ENCODE data around the gene DNER.

DNER gene

DNA sequence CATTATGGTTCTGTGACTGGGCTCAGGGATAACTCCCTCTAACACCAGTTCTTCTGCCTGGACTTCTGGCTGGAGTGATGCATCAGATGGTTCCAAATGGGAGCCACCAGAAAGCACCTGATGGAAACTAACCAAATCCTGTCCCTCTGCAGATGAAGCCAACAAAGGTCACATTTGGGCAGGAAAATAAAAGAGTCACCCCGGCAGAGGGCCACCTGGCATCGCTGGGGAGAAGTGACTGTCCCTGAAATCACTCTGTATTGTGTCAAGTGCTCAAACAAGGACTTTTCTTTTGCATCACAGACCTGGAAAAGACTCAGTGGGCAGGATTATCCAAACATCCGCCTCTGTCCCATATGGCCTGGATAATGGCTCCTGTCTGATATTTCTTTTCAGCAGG is 47.5 kb downstream of the DNER start:
- DNase-seq: no peak

DNA sequence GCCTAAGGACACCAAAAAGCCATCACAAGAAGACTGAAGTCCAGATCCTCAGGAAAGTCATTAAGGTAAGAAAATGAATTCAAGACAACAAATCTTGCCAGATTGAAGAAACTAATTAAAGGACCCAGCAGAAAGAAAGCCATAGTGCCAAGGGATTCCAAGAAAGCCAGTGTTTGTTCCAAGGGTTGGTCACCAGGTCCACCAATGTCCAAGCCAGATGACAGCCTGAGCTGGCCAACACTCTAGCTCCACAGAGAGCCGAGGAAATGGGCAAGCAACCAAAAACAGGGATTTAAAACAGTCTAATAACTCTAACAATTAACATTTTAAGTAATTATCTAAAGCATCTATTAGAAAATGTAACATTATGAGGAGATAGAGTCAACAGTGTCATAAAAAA is 49.2 kb downstream of the DNER start:
- DNase-seq: no peak

DNA sequence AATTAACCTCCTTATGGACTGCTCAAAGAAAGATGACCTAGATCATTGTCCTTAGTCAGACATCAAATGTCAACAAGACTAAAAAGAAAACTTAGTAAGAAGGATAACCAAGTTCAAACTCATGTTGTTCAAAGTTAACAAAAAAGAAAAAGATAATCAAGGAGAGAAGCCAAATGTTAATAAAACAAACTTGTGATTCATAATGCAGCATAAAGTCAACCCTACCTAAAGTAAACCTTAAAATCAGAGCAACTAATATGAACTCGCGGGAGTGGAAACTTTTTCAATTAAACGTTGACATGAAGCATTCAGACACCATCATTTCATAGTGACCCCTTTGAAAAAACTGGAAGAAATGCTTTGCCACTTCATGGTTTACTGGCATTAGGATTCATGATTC is 52.9 kb downstream of the DNER start:
- DNase-seq: no peak

DNA sequence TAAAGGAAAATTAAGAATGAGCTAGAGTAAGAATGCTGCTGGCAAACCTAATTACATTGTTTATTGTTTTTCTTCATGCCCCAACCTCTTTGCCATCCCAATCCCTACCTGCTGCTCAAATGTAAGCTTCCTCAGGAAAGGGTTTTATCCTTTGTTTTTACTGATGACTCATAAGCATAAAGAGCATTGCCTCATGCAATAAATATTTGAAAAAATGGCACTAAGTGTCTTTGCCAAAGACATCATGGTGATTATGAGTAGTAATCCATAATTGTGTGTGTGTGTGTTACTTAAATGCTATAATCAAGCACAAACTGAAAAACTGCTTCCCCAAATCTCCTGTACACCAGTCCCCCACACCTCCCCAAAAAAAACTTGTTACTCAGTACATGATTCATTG is 53.4 kb downstream of the DNER start:
- DNase-seq: no peak

DNA sequence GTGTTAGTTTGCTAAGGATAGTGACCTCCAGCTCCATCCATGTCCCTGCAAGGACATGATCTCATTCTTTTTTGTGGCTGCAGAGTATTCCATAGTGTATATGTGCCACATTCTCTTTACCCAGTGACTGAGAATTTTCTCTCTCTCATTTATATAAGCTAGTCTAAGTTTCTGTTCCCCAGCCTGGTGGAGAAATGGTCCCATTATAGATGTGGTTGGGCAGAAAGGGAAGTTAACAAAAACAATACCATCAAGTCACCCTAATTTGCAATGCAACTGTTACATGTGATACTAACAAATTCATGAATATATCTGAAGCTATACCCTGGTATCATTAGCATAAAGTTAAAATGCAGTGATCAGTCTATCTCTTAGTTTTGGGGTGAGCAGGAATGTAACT is 54.0 kb downstream of the DNER start:
- DNase-seq: no peak

DNA sequence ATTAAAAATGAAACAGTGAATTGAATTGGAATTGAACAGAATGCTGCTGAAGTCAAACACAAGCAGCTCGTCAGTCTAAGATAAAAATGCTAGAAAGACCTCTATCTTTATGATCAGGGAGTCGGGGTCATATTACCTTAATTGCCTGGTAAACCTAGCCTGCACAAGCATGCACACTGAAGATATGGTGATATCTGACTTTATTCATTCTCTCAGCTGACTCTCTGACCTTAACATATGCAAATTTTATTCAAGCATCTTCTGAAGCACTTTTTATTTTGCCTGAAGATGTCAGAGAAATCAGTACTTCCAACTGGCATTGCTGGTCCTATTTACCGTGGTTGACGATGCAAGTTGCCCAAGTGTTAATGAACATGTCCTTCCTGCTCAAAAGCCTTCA is 56.4 kb downstream of the DNER start:
- no peak for DNase-seq

DNA sequence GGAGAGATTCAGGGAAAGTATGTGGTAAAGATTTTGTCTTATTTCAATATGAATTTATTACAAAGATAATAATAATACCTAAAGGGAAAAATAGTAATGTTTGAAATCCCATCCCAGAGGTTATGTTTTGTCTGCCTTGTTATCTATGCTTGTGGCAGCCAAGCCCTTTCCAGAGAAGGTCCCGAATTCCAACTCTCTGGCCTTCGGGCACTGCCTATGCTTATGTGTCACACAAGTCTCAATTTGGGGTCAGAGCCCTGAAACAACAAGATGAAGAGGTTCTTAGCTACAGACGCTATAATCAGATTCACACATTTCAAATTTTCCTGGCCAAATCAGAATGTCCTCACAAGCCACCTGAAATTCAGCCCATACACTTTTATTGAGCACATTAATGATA is 59.9 kb downstream of the DNER start:
- no peak for DNase-seq

DNA sequence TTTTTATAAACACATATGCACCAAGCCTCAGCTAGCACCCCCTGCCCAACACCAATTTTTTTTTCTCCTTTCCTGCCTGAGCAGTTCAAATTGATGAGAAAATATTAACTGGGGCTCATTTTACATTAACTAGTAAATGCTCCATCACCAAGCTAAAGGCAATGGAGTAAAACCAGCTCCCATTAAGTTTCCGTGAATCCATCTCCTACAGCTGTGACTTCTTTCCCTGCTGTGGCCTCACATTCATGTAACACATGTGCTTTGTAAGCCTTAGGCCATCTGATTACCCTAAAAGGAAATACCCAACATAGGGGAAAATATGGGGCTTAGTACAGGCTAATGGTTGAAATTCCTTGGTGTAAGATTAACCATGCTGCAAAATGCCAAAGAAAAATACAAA is 60.8 kb downstream of the DNER start:
- no peak for DNase-seq

DNA sequence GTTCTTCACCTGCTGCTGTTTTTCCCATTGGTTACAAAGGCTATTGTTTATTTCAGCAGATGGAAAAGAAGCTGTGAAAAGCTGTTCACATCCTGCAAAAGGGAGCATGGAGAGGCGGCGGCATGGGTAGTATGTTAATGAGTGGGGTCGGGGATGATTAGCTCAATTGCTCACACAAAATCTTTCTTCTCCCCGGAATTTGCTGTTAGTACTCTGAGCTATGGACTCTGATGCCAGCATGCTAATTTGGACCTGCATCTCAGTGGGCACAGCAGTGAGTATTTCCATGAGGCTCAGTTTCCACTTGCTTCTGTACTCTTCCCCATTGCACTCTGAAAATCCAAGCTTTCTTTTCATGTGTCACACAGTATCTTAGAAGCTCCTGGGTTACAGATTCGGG is 61.6 kb downstream of the DNER start:
- DNase-seq: no peak

DNA sequence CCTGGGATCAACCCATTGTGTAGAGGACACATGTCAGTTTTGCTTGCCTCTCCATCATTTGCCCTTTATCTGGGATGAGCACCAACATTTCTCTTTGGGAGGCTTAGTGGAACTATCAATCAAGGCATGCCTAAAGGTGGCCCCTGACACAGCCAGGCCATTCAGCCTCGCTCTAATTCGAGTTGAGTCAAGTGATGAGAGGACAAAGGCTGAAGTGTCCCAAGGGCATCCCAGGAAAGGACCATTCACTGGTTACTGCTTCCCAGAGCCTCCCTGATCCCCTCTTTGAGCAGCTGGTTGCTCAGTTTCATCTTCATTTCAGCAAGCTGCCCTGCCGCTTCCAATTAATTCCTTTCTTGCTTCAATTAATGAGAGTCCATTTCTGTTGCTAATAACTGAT is 63.5 kb downstream of the DNER start:
- DNase-seq: no peak

DNA sequence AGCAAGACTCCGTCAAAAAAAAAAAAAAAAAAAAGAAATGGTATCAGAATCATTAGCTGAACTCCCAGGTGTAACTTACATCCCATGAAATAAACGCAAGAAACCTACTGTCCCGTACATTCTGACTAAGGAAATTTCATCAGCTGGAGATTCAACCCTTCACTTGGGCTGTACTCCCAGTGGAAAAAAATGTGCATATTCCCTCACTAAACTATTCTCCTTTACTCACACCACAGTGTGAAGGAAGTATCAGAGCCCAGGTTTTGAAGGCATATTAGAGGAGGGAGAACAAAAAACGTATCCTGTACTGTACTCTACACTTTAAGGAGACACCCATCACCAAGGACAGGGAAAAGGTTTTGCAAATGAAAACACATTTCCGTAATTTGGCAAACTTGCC is 64.3 kb downstream of the DNER start:
- DNase-seq: no peak

DNA sequence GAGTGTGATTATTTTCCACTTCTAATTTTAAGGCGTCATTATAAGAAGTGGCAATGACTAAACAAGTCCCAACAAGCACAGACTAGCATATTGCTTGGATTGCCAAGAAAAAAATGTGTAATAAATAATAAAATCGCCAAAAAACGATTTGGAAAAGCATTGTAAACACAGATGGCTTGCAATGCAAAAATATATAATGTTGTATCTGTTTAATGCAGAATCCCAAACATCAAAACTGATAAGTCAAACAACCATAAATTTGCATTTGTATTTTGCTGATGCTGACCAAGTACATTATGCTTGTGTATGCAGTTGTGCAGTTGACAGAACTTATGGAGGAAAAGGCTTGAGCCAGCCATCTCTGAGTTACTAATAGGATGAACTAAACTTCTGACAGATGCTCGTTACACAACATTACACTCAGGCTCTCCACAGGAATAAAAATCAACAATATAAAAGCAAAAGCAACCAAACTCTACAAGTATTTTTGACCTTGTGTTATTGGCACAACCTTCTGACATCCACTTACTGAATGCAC is 68.1 kb downstream of the DNER start:
- DNase-seq: no peak

DNA sequence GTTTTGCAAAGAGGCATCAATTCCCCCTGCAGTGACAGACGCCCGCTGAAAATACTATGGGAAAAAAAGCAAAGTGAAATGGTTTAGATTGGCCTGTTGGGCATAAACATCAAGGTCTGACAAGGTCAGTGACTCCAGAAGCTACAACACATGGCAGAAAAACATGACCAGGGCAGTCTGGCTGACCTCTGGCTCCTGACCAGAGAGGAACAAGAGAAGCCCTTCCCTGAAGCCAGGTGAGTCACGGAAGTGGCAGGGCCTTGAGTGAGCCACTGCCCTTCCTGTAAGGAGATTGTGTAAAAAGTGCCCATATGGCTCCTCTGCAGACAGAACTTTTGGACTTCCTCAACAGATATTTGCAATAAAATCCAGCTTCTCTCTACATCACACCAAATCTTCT is 72.0 kb downstream of the DNER start:
- DNase-seq: no peak

DNA sequence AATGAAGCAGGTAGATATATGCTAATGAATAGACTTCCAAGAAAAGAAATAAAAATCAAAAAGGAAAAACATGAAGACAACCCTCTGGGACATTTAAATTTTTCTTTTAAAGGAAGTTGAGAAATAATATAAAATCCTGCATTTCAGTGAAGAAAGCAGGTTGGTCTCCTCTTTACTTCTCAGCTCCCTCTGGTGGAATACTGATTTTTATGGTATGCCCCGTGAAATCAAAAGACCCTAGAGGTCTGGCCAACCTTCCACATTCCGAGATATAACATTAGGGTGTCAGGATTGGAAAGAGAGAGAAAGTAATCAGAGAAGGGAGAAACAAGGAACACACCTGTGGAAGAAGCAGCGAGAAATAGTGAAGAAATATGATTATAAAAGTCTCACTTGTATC is 72.7 kb downstream of the DNER start:
- DNase-seq: no peak

DNA sequence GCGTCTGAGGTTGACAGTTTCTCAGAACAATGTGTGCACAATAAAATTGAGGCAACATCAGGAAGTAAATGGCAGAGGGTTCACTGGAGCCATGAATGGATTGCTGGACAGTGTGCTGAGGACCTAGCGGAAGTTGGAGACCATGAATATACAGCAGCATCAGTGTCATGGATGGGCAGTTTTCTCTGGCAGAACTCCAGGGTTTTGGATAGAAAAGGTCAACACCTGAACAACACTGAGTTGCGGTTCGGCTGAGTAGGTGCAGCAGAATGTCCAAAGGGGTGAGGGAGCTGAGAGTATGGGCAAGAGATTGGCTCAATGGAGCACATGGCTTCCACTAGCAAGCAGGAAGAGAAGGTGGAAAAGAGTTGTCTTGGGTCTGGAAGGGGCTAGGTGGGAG is 73.7 kb downstream of the DNER start:
- no peak for DNase-seq

DNA sequence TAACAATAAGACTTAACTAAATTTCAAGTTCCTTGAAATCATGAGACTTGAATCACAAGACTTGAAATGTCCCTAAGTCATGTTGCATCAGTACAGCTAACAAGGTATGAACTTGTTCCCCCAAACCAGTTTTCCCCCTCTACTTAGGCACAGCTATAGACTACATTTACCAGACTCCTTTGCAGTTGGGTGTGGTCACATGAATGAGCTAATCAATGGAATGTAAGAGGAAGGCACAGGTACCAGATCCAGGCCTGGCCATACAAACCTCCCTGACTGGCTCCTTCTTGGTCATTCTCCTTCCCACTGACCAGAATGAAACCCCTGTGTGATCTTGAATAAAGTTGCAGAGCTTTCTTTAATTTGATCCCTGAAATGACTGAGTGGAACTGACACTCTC is 77.8 kb downstream of the DNER start:
- no peak for DNase-seq

DNA sequence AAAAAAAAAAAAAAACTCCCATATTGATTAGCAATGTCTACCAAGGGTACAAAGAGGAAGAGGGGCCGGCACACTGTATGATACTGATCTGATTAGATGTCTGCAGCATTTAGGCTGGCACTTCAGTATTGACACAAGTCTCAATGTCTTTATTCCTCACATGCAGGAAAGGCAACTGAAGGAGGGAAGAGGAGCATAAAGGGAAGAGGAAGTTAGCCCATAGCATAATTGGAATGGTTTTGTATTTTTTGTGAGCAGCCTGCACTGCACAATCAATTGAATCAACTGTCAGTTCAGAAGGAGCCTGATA is 79.0 kb downstream of the DNER start:
- no peak for DNase-seq

DNA sequence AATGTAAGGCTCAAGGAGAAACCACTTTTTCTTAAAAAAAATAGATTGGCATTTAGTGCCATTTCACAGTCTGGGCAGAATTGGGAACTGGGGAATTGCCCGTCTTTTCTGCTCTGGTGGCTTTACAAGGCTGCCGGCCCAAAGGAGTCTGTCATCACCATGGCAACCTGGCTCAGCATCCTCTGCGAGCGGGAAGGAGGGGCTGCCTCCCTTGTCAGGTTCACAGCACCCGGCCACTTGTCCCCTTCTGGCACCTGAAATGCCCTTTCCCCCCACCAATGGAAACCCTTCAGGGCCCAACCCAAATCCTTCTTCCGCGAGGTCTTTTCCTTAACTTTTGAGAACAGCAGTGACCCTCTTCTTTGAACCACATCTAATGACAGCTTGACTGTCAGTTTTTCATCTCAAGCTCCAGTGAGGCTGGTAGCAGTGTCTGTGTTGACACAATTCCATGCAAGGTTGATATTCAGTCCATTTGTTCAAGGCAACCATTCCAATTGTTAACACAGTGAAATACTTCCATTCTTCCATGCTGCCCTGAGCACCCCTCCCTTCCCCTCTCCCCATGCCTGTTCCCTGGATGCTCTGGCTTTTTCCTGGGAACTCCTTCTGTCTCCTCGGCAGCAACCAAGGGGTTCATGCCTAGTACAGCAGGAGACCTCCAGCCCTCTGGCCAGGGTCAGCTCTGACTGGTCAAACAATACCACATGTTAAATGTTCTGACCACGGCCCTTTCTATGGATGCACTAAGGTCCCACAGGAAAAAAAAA is 79.6 kb downstream of the DNER start:
- peak; percentile 14 for DNase-seq

DNA sequence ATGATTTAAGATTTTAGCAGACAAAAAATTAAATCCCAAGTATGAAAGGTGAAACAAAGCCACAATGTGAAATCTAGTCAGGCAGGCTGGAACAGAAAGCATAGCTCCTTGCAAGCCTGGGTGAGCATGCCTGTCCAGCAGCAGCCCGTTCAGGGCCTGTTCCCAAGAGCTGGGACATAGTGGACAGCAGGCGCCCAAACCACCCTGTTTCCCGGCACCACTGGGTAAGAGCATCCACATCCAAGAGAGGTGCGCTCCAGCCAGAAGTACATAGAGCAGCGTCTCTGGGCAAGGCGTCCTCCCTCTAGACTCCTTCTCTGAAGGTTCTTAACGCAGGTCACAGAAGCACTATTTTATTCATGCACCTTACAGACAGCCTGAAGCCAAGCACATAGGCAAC is 80.8 kb downstream of the DNER start:
- no peak for DNase-seq

DNA sequence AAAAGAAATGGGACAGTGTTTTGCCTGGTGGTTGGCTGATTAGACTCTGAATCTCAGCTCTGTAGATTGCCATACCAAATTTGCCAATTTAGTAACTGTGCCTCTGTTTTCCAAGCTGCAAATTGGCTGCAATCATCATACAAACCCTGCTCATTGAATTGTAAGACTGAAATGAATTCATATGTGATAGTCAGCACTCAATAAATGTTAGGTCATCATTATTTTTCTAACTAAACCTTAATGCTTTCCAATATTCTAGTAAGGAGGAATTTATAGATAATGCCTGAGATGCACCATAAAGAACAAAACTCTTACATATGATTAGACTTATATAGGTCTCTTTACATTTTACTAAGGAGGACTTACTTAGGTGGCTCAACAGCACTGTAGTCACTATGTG is 85.3 kb downstream of the DNER start:
- no peak for DNase-seq

DNA sequence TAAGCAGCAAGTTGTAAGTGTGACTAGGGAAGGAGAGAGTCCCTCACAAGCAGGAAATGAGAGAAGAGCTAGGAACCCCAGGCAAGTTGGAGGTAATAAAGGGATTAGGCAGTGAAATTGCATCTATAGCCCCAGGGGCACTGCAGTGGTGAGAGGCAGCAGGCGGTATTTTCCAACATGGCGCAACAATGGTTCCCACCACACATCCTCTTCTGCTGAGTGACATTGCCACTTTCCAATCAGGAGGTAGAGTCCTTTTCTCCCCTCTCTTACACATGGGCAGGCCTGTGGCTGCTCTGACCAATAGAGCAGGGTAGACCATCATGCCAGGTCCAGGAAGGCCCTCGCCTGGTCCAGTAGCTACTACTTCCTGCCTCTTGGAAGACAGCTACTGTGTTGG is 86.6 kb downstream of the DNER start:
- DNase-seq: no peak

DNA sequence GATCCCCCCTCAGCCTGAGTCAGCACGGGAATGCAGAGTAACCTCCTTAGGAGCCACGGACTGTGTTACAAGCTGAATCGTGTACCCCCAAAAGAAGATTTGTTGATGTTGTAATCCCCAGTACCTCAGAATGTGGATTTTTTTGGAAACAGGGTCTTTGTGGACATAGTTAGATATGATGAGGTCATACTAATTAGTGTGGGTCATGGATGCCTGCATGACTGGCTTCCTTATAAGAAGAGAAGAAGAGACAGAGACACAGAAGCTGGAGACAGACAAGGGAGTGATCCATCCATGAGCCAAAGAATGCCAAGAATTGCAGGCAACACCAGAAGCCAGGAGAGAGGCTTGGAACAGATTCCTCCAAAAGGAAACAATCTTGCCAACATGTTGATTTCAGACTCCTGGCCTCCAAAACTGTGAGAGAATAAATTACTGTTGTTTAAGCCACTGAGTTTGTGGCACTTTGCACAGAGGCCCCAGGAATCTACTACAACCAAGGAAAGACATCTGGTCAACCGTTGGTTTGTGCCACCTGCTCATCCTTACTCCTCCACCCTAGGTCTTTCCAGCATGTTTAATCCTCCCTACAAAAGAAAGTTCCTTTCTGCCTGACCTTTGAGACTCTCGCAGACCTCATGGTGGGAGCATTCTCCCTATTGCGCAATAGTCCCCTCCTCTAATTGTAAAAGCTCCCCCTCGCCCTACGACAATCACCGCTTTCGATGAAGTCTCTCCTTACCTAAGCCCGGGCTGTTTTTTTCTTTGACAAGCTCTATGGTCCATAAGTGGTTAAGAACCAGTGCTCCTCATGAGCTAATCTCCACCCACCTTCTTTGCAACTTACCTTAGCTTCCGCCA is 91.6 kb downstream of the DNER start:
- DNase-seq: no peak

DNA sequence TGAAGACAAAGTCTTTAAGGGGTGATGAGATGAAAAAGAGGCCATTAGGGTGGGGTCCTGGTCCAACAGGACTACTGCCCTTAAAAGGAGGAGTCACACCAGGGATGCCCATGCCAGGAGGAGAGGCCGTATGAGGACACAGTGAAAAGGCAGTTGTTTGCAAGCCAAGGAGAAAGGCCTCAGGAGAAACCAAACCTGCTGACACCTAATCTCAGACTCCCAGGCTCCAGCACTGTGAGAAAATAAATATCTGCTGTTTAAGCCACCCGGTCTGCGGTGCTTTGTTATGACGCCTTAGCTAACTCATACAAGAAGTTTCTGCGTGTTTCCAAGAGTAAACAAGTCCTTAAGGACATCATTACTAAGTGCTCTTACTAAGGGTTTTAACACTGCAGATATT is 93.6 kb downstream of the DNER start:
- DNase-seq: no peak

DNA sequence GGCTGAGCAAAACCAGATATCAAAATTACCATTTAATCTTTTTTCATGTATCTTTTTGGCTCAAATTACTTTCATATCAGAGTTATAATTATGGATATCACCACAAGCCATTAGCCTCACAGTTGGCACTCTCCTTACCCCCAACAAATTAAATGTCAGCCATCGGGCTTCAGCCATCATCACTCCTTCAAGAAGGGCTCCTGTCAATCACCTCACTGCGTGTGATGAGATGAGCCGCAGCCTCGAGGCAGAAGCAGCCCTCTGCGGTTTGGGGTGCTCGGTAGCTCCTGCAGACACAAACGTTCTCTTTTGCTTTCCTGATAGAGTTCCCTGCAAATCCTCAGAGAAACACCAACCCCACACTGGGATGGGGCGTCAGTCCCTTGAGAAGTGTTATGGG is 94.1 kb downstream of the DNER start:
- no peak for DNase-seq

DNA sequence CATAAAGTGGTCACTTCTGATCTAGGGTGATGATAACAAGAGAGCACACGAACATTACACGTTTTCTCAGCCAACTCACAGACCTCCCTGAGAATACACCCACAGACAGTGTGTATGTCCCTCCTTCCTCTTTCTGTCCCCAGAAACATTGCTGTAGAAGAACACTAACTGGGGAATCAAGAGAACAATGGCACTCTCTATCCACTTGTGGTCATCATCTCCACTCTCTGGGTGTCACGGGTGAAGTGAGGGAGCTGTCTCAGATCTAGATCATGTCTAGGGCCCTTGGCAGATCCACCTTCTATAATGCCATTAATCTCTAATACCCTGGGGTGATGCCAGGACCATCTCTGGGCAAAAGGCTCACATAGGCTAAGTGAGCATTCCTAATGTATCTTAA is 97.9 kb downstream of the DNER start:
- no peak for DNase-seq
